CD4-positive, alpha-beta memory T cell (primary cell): ENCODE results near the gene TMEM61. TPM values are rescaled to one million over a fixed set of nuclear protein-coding genes. Genes with fewer than 3 reads are reported as not detected.
"Not testable (repeated sequence)": the region's sequence is repeated elsewhere in the genome, so short reads cannot be mapped to it uniquely, and the experiment has no call there.

Source experiments
- CTCF ChIA-PET: fragments of 350-600 bp; sonication (Branson Sonifier 250); formaldehyde crosslinking; loops from one replicate; lab custom pipeline; 2021; ENCODE audit warnings: inconsistent platforms; ENCODE audit not compliant: partially characterized antibody; lab: Charles Lee
- POLR2A ChIA-PET: fragments of 350-600 bp; sonication (Branson Sonifier 250); formaldehyde crosslinking; loops from one replicate; lab custom pipeline; 2021; ENCODE audit not compliant: partially characterized antibody; lab: Charles Lee
- DNase-seq, 5 donors: peaks; one replicate each; pipeline versions ENCODE4 v3.0.0 to v3.0.0-alpha.2; 2020 to 2022; ENCODE audit warnings: mixed read lengths in 1 of 5
- H3K27ac ChIP-seq: one replicate; pipeline ENCODE4 v1.7.0; 2013; ENCODE audit warnings: low read depth, low read length
- H3K27me3 ChIP-seq: 2 replicates; pipeline ENCODE4 v1.7.0; 2013; ENCODE audit warnings: mild to moderate bottlenecking, low read length, moderate library complexity; ENCODE audit not compliant: insufficient read depth
- H3K36me3 ChIP-seq: 2 replicates; pipeline ENCODE4 v1.7.0; 2013; ENCODE audit warnings: mild to moderate bottlenecking, low read length, moderate library complexity; ENCODE audit not compliant: insufficient read depth
- H3K4me1 ChIP-seq: 2 replicates; pipeline ENCODE4 v1.7.0; 2013; ENCODE audit warnings: mild to moderate bottlenecking, low read length, moderate library complexity; ENCODE audit not compliant: insufficient read depth
- H3K4me3 ChIP-seq, 2 donors: one replicate each; pipeline ENCODE4 v1.7.0; 2013; ENCODE audit warnings: low read length in 2 of 2, mild to moderate bottlenecking in 1 of 2
- H3K9me3 ChIP-seq, 2 donors: one replicate each; pipeline ENCODE4 v1.7.0; 2013; ENCODE audit warnings: low read length in 2 of 2, control low read depth in 1 of 2; ENCODE audit not compliant: control insufficient read depth in 1 of 2
- H3K27ac Mint-ChIP-seq, 7 donors: one replicate each; pipeline ENCODE4 v1.8.0; 2020 to 2021; ENCODE audit warnings: mixed read lengths in 7 of 7, mild to moderate bottlenecking in 6 of 7, inconsistent platforms in 3 of 7, moderate library complexity in 3 of 7
- H3K27me3 Mint-ChIP-seq, 2 donors: one replicate each; pipeline ENCODE4 v1.8.0; 2020 to 2021; ENCODE audit warnings: mixed read lengths in 2 of 2
- H3K36me3 Mint-ChIP-seq, 2 donors: one replicate each; pipeline ENCODE4 v1.8.0; 2020 to 2021; ENCODE audit warnings: mixed read lengths in 2 of 2, inconsistent platforms in 1 of 2, mild to moderate bottlenecking in 1 of 2
- H3K4me1 Mint-ChIP-seq, 4 donors: one replicate each; pipeline ENCODE4 v1.8.0; 2020 to 2021; ENCODE audit warnings: mixed read lengths in 4 of 4, mild to moderate bottlenecking in 1 of 4
- H3K4me3 Mint-ChIP-seq, 8 donors: one replicate each; pipeline ENCODE4 v1.8.0; 2020 to 2021; ENCODE audit warnings: mixed read lengths in 8 of 8, mild to moderate bottlenecking in 7 of 8, moderate library complexity in 6 of 8, inconsistent platforms in 3 of 8
- H3K9me3 Mint-ChIP-seq, 8 donors: one replicate each; pipeline ENCODE4 v1.8.0; 2020 to 2021; ENCODE audit warnings: mixed read lengths in 8 of 8, mild to moderate bottlenecking in 5 of 8, inconsistent platforms in 3 of 8, moderate library complexity in 1 of 8
- intact Hi-C: fragments of 100-400 bp; cut with micrococcal nuclease; formaldehyde crosslinking; loops from one replicate; pipeline ENCODE4 v1.15.1; 2023
- polyA plus RNA-seq, 2 donors: library from polyadenylated mRNA; unstranded; fragments of 300-500 nt; fragmentation: Illumina TruSeq; gene quantifications; one replicate each; pipeline ENCODE4 v1.2.3, GENCODE V29; 2021
- total RNA-seq, 2 experiments: library from RNA; stranded (reverse); gene quantifications; one replicate each; pipeline ENCODE4 v1.2.3, GENCODE V29; 2021

Gene TMEM61
- total and polyA plus RNA-seq, 4 experiments from 2014 or later, result not detected

DNA sequence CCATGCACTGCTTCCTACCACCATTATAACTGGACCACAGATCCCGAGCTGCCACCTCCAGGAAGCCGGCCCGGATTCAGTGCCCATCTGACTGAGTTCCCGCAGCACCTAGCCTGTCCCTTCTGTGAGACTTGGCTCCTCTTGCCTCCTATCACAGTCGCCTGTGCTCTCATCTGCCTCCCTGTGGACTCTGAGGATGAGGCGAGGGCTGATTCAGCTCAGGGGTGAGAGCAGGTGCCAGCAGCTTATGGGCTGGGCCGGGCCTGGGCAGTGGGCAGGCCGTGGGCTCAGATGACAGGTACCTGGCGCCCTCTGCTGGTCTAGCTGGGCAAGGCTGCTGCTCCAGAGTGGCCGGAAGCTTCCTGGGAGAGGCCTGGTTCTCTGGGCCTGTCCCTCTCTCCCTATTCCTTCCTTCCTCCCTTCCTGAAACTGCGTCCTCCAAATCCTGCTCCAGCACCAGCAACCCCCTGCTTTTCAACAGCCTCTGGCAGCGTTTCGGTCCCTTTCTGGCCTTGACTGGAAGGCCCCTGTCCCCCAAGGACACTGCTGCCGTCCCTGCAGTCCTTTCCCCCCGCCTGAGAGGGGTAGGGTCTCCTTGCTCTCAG lies 41.6 kb downstream of the TMEM61 start:
- Histone ChIP-seq H3K36me3 (no peaks in the 10 kb centered on the region), H3K4me3 (no peak overlapping the region), H3K4me1 (no peaks in the 10 kb centered on the region), H3K27ac (no peak overlapping the region), H3K9me3 (no peaks in the 10 kb centered on the region), H3K27me3 (no peaks in the 10 kb centered on the region)
- Mint-ChIP-seq H3K4me3 (no peak overlapping the region), H3K36me3 (no peaks in the 10 kb centered on the region), H3K4me1 (peaks cover 0 to 3% (median 1%) of the 10 kb centered on the region in 4 donors), H3K27ac (no peak overlapping the region), H3K27me3 (peaks cover 9 to 10% of the 10 kb centered on the region in 2 donors), H3K9me3 (no peaks in the 10 kb centered on the region)
- ChIA-PET POLR2A (no interaction called here), CTCF (interaction anchor here (0.8 to 2.7 kb wide), 7 partner anchors 9 to 77 kb away, joined by 3 to 34 read pairs (median 6); no protein-coding TSS in a partner anchor)
- intact Hi-C loops, result loop anchor here (2.0 kb wide), 1 partner anchor 71 kb away; no protein-coding TSS in a partner anchor
- peak; percentile 28 to 53 (median 41) for DNase-seq

GRCh38 chr1:55024163-55024562 lies 43.7 kb downstream of the TMEM61 start:
- H3K36me3 Mint-ChIP-seq, CTCF ChIA-PET, H3K9me3 ChIP-seq, H3K27ac Mint-ChIP-seq, H3K27me3 Mint-ChIP-seq, DNase-seq, intact Hi-C loops, H3K9me3 Mint-ChIP-seq, H3K27ac ChIP-seq, H3K4me1 ChIP-seq, H3K27me3 ChIP-seq, POLR2A ChIA-PET, H3K36me3 ChIP-seq, H3K4me1 Mint-ChIP-seq, H3K4me3 Mint-ChIP-seq, H3K4me3 ChIP-seq: not testable (repeated sequence)

DNA sequence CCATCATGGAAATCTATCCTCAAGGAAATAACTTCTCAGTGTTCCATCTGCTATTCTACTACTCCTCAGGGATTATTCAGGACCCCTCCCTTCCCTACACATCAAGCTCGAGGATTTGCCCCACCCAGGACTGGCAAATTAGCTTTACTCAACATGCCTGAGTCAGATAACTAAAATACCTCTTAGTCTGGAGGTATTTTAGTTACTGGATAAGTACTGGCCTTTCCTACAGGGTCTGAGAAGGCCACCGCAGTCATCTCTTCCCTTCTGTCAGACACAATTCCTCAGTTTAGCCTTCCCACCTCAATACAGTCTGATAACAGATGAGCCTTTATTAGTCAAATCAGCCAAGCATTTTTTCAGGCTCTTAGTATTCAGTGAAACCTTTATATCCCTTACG lies 46.3 kb downstream of the TMEM61 start:
- intact Hi-C loops, H3K36me3 ChIP-seq, DNase-seq, H3K27me3 Mint-ChIP-seq, POLR2A ChIA-PET, H3K36me3 Mint-ChIP-seq, H3K9me3 Mint-ChIP-seq, H3K27ac Mint-ChIP-seq, H3K4me3 Mint-ChIP-seq, CTCF ChIA-PET, H3K4me3 ChIP-seq, H3K4me1 ChIP-seq, H3K9me3 ChIP-seq, H3K4me1 Mint-ChIP-seq, H3K27me3 ChIP-seq, H3K27ac ChIP-seq: not testable (repeated sequence)

DNA sequence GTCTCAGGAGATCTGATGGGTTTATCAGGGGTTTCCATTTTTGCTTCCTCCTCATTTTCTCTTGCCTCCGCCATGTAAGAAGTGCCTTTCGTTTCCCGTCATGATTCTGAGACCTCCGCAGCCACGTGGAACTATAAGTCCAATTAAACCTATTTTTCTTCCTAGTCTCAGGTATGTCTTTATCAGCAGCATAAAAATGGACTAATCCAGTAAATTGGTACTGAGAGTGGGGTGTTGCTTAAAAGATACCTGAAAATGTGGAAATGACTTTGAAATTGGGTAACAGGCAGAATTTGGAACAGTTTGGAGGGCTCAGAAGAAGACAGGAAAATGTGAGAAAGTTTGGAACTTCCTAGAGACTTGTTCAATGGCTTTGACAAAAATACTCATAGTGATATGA lies 50.7 kb downstream of the TMEM61 start:
- POLR2A ChIA-PET, CTCF ChIA-PET, H3K27me3 ChIP-seq: not testable (repeated sequence)

DNA sequence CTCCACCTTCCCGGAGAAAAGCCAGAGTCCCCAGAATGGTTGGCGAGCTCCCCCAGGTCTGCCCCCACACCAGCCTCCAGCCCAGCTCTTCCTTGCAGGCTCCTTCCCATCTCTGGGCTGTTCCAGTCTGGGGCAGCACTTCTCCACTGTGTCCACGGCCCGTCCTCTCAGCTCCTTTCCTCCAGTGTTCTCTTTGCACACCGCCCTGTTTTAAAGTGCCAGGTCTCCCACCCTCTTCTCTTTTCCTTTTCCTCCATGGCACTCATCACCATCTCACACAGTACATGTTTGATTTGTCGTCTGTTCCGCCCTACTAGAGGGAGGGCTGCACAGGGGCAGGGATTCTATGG lies 52.8 kb downstream of the TMEM61 start:
- H3K36me3 ChIP-seq, result no peaks in the 10 kb centered on the region
- peaks cover 28 to 33% of the 10 kb centered on the region in 2 donors for H3K27me3 Mint-ChIP-seq
- H3K4me3 Mint-ChIP-seq, result no peak overlapping the region
- H3K36me3 Mint-ChIP-seq, result no peaks in the 10 kb centered on the region
- intact Hi-C loops, result no loop called here
- no peak overlapping the region for H3K4me3 ChIP-seq
- no peak overlapping the region for H3K27ac ChIP-seq
- DNase-seq, result no peak
- H3K4me1 ChIP-seq, result no peaks in the 10 kb centered on the region
- no peaks in the 10 kb centered on the region for H3K4me1 Mint-ChIP-seq
- no peaks in the 10 kb centered on the region for H3K9me3 Mint-ChIP-seq
- H3K27ac Mint-ChIP-seq, result no peak overlapping the region
- ChIA-PET CTCF (interaction anchor here (0.8 kb wide), 1 partner anchor 11 kb away, joined by 3 read pairs; no protein-coding TSS in a partner anchor), POLR2A (no interaction called here)
- H3K27me3 ChIP-seq, result no peaks in the 10 kb centered on the region
- H3K9me3 ChIP-seq, result no peaks in the 10 kb centered on the region

More for the DNA sequence above, 50.7 kb downstream of the TMEM61 start:
- DNase-seq, H3K4me3 ChIP-seq, H3K4me1 ChIP-seq, H3K9me3 ChIP-seq, H3K27ac Mint-ChIP-seq, H3K4me1 Mint-ChIP-seq, H3K4me3 Mint-ChIP-seq, H3K27ac ChIP-seq, H3K9me3 Mint-ChIP-seq, H3K36me3 Mint-ChIP-seq, intact Hi-C loops, H3K36me3 ChIP-seq: not testable (repeated sequence)
- H3K27me3 Mint-ChIP-seq, result peaks cover 14 to 25% of the 10 kb centered on the region in 2 donors

- DNase-seq, result no peak
- no peak overlapping the region for H3K27ac Mint-ChIP-seq
- peaks cover 35 to 41% of the 10 kb centered on the region in 2 donors for H3K27me3 Mint-ChIP-seq
- CTCF ChIA-PET, result no interaction called here
- peaks cover 0 to 7% (median 0%) of the 10 kb centered on the region in 4 donors for H3K4me1 Mint-ChIP-seq
- H3K9me3 ChIP-seq, result no peaks in the 10 kb centered on the region
- H3K36me3 ChIP-seq, result no peaks in the 10 kb centered on the region
- H3K27ac ChIP-seq, result no peak overlapping the region
- no peaks in the 10 kb centered on the region for H3K9me3 Mint-ChIP-seq
- intact Hi-C loops, result no loop called here
- H3K4me1 ChIP-seq, result no peaks in the 10 kb centered on the region
- POLR2A ChIA-PET, result no interaction called here
- H3K4me3 ChIP-seq, result no peak overlapping the region
- H3K36me3 Mint-ChIP-seq, result no peaks in the 10 kb centered on the region
- no peak overlapping the region for H3K4me3 Mint-ChIP-seq
- no peaks in the 10 kb centered on the region for H3K27me3 ChIP-seq
Measured at GRCh38 chr1:55034476-55035133, 54.2 kb downstream of the TMEM61 start.

DNA sequence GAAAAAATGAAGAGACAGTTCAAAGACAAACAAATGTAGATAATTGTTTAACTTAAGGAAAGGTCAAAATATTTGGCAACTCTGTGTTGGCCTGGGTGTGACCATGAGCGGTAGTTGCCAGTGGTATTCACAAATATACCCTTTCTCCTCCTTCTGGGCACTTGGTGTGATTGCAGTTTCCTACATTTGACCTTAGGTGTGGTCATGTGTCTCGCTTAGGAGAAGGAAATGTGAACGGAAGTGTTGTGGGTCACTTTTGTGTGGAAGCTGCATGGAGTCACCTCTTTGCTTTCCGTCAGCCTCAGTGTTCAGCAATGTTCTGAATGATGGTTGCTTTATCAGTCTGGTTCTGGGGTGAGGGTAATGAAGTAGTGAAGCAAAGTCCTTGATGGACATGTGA lies 55.5 kb downstream of the TMEM61 start:
- DNase-seq, result no peak
- POLR2A ChIA-PET, result no interaction called here
- no peaks in the 10 kb centered on the region for H3K9me3 ChIP-seq
- H3K36me3 ChIP-seq, result no peaks in the 10 kb centered on the region
- Mint-ChIP-seq H3K9me3 (no peaks in the 10 kb centered on the region), H3K27me3 (peaks cover 37 to 46% of the 10 kb centered on the region in 2 donors), H3K4me1 (peaks cover 0 to 13% (median under 1%) of the 10 kb centered on the region in 4 donors), H3K27ac (no peak overlapping the region), H3K4me3 (no peak overlapping the region), H3K36me3 (no peaks in the 10 kb centered on the region)
- intact Hi-C loops, result no loop called here
- no peaks in the 10 kb centered on the region for H3K4me1 ChIP-seq
- H3K4me3 ChIP-seq, result no peak overlapping the region
- no peaks in the 10 kb centered on the region for H3K27me3 ChIP-seq
- CTCF ChIA-PET, result interaction anchor here (1.4 kb wide), 1 partner anchor 91 kb away, joined by 3 read pairs; no protein-coding TSS in a partner anchor
- no peak overlapping the region for H3K27ac ChIP-seq
